GM19240 (cell line): Measurements from ENCODE around the gene LARP4B.
"Not testable (repeated sequence)": the region's sequence is repeated elsewhere in the genome, so short reads cannot be mapped to it uniquely, and the experiment has no call there.

Experiments used
- DNase-seq: peaks from one replicate; pipeline ENCODE4 v3.0.0; 2011; ENCODE audit warnings: low spot score; ENCODE audit not compliant: insufficient read length

The LARP4B gene

DNA sequence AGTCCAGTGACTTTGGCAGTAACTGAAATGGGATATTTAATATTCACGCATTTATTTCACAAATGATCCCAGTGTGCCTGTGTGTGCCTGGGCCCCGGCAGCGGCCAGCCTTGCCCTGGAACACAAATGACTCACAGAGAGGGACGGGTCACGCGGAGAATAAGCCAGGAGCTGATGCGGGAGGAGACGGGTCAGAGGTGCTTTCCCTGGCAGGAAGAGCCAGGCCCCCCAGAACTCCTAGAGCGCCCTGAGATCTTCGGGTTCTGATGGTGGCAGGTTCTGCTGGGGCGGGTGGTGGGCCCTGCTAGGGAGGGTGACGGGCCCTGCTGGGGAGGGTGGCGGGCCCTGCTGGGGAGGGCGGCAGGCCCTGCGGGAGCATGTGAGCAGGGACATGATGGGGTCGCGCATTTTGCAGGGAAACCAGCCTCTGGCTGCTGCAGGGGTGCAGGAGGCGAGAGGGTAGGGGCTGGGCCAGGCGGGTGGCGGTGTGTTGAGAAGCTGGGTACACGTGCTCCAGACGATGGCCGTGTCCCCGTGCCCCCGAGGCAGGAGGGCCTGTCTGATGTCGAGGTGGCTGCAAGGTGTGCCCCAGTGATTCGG lies 157.8 kb downstream of the LARP4B start:
- no peak for DNase-seq

DNA sequence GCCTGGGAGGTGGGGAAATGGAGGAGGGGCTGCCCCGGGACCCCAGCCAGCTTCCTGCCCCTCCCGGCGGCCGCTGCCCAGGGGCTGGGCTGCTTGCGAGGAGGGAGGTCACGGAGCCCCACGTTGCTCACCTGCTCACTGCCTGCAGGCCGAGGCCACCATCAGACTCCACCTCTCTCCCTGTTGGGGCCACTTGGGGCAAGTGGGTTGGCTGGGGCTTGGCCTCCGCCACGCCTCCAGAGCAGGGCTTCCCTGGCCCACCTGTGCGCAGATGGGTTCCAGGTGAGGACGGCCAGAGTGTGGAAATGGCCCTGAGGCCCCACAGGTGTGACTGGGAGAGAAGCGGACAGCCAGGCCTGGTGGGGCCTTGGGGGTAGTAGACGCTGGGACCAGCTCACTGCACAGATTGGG lies 159.3 kb downstream of the LARP4B start:
- no peak for DNase-seq

DNA sequence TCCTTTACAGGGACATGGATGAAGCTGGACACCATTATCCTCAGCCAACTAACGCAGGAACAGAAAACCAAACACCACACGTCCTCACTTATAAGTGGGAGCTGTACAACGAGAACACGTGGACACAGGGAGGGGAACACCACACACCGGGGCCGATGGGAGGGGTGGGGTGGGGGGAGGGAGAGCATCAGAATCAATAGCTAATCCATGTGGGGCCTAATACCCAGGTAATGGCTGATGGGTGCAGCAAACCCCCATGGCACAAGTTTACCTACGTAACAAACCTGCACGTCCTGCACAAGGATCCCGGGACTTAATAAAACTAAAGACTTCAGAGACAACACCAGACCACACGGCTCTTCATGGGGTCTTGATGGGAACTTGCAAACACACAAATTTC lies 159.9 kb downstream of the LARP4B start:
- no peak for DNase-seq

DNA sequence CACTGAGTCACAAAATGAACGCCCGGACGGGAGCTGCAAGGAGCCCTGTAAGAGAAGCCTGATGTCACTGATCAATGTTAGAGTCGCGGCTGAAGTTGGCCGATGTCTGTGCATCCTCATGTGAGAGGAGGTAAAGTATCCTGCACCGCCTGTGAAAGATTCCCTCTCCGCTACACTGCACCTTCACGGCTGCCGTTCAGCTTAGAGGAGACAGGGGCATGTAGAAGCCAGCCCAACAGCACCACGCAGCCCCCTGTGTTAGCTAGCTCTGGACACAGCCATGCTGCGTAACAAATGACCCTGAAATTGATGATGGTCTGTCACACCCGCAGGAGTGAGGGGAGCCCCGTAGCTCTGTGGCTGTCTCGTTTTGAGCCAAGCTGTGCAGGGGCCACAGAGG lies 160.5 kb downstream of the LARP4B start:
- no peak for DNase-seq

DNA sequence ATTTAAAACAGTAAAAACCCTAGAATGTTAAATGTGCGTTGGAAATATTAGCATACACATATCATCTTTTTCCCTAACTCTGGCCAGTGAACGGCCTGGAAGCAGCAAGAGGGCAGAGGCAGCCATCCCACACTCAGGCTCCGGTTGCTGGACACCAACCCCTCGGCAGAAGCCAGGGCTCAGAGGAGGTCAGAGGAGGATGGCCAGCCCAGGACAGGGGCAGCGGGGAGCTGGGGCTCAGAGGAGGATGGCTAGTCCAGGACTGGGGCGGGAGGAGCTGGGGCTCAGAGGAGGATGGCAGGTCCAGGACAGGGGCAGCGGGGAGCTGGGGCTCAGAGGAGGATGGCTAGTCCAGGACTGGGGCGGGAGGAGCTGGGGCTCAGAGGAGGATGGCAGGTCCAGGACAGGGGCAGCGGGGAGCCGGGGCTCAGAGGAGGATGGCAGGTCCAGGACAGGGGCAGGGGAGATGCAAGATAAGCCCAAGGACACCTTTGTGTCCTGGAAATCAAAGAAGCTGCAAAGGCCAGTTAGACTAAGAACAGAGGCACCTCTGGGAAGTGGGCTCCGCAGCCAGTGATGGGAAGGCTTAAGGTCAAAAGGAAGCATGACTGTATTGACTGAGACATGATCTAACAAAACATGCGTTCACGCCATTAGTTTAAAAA lies 161.3 kb downstream of the LARP4B start:
- DNase-seq, result not testable (repeated sequence)

DNA sequence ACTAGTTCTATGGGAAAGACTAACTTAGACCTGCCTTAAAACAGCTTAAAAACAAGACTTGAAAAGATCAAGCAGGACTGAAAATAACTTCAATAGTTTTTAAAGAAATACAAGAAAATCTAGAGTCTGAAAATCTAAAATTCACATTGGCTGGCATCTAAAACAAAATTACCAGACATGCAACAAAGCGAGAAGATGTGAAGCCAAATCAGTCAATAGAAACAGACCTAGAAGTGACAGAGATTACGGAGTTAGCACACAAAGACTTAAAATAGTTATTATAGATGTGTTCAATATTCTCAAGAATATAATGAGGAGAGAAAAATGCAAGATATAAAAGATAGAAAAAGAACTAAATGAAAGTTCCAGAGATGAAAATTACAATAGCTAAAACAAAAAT lies 163.7 kb downstream of the LARP4B start:
- no peak for DNase-seq

DNA sequence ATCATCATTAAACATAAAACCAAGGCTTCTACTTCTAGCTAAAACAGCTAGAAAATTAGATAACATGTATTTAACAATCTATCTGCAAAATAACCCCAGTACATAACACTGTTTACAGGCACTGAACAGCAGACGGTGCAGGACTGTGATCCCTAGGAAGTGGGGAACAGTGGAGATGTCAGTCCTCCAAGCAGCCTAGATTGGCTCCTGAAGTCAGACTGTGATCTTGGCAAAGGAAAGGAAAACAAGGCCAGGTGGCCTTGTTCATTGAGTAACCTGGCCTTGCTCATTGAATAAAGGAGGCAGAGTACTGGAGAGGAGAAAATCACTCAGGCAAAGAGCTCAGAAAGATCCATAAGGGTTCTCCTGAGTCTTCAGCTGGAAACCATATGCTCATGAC lies 164.3 kb downstream of the LARP4B start:
- DNase-seq, result no peak

DNA sequence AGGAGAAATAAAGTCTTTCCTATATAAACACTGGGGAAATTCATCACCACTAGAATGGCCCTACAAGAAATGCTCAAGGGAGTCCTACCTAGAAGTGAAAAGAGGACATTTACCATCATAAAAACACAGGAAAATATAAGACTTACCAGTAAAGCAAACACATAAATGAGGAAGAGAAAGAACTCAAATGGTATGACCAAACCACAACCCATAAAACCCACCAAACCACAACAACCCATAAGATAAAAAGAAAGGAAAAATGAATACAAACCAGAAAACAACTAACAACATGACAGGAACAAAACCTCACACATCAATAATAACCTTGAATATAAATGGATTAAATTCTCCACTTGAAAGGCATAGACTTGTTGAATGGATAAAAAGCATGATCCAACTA lies 170.1 kb downstream of the LARP4B start:
- no peak for DNase-seq

DNA sequence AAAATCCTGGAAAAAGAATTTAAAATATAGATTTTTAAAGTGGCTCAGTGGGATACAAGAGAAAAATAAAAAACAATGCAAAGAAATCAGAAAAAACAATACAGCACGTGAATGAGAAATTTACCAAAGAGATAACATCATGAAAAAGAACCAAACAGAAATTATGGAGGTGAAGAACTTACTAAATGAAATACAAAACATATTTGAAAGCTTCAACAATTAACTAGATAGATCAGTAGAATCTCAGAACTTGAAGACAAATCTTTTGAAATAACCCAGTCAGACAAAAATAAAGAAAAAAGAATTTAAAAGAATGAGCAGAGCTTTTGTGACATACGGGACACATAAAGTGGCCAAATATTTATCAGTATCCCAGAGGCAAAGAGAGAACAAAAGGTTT lies 170.9 kb downstream of the LARP4B start:
- no peak for DNase-seq

DNA sequence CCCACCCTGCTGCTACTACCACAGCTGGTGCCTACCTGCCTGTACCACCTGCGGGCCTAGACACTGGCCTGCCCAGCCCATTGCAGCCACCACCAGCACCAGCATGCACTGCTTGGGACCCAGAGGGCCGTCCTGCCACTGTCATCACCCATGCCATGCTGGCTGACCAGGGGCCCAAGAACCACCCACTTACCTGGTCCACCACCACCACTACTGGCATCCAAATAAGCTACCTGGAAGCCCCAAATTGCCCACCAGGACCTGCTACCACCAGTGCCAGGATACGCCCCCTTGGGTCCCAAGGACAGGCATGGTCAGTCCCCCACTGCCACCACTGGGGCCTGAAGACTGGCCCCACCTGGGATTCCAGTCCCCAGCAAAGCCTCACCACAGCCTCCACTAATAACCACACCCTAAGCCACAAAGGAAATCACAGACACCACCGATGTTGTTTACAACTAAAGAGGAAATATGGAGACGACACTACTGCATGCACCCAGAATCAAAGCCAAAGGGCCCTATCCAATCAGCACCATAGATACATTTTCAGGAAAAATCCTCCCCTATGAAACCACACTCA lies 171.5 kb downstream of the LARP4B start:
- DNase-seq, result no peak
